Activated CD8-positive, alpha-beta memory T cell treated with anti-CD3 and anti-CD28 coated beads for 48 hours (primary cell): ENCODE results near the gene SLFN13.
"Not testable (repeated sequence)": the region's sequence is repeated elsewhere in the genome, so short reads cannot be mapped to it uniquely, and the experiment has no call there.

Experiments used
- DNase-seq, 3 experiments: peaks; one replicate each; pipeline ENCODE4 v3.0.0-alpha.2; 2020; ENCODE audit warnings: low read depth in 2 of 3, low spot score in 2 of 3

The SLFN13 gene

GRCh38 chr17:35448214-35448898 lies at the start of gene SLFN13:
Gene SLFN13 (minus strand): TSS chr17:35448766. CDS start chr17:35445680, 3,086 bp downstream.
- peak; percentile 79 to 91 (median 89) for DNase-seq

- no peak for DNase-seq
Measured at GRCh38 chr17:35496451-35497290, 48.1 kb upstream of the SLFN13 start.

DNA sequence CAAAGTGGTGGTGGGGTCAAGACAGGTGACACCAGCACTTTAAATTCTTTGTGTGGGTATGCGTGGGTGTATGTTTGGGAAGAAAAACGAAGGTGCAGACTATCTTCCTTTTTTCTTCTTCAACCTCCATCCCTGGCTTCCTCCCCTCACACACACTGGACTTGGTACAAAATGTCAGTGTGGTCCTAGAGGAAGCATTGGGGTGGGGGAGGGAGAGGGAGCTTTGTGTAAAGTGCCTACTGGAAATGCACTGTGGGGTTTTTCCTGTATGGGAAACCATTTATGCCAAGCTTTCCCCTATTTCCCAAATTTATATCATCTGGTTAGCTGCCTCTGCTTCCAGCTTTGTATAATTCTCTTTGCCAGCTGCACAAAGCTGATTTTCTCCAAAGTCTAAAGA lies 44.5 kb upstream of the SLFN13 start:
- no peak for DNase-seq

GRCh38 chr17:35491417-35491816 lies 42.9 kb upstream of the SLFN13 start:
- DNase-seq, result no peak

- no peak for DNase-seq
Measured at GRCh38 chr17:35489944-35490343, 41.4 kb upstream of the SLFN13 start.

DNA sequence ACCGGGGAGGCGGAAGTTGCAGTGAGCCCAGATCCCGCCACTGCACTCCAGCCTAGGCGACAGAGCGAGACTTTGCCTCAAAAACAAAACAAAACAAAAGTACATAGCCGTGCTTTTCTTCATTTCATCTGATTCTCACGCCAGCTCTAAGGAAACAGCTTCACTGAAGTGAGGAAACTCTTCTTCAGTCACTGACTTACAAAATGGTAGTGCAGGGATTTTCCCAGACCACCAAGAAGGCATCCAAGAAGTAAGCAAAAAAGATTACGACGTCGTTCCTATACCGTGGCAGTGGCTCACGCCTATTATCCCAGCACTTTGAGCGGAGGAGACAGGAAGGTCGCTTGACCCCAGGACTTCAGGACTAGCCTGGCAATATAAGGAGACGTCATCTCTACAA lies 40.4 kb upstream of the SLFN13 start:
- DNase-seq, result no peak

DNA sequence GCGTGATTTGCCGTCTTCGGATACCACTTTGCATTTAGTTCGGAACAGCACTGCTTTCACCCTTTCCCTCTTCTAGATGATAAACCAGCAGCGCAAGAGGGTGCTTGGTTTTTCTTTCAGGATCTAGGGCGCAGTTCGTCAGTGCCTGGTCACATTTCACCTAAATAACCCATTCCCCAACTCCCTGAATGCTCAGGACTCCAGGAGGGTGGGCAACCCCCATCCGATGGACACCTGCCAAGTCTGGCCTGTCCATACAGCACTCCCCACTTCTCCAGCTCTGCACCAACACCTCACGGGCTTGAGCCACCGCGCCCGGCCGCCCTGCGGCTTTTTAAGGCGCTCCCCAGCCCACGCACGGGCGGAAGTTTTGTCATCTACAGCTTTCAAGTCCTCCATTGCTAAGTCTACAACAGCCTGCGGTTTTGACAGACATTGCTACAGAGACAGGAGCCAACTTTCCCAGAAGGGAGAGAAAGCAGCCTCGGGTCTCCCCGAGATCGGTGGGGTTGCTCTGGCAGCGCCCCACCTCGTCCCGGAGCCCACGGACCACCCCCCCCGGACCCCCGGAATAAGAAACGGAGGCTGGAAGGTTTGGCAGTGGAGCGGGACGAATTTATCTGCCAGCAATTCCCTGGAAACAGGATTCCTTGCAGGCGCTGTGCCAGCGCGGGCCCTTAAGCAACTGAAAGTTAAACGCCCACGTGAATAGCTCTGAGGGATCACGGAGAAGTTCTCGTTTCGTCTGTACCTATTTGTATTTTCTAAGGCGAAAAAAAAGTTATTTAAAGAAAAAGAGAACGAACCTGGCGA lies 38.6 kb upstream of the SLFN13 start:
- DNase-seq, result peak; percentile 56 to 73 (median 71)

- no peak for DNase-seq
Measured at GRCh38 chr17:35479271-35479670, 30.7 kb upstream of the SLFN13 start.

DNA sequence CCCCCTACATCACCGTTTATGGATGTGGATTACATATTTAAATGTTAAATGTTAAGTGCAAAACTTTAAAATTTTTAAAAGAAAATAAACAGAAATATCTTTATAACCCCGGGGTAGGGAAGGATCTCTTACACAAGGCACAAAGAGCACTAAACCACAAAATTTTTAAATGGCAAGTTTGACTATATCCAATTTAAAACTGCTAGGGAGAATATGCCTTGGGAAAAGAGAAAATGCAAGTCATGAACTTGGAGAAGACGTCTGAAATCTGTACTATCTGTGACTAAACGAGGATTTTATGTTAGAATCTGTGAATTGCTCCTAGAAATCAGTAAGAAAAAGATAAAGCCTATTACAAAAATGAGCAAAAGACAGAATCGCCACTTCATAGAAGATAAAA lies 28.7 kb upstream of the SLFN13 start:
- no peak for DNase-seq

- no peak for DNase-seq
Measured at GRCh38 chr17:35476283-35476820, 27.8 kb upstream of the SLFN13 start.

DNA sequence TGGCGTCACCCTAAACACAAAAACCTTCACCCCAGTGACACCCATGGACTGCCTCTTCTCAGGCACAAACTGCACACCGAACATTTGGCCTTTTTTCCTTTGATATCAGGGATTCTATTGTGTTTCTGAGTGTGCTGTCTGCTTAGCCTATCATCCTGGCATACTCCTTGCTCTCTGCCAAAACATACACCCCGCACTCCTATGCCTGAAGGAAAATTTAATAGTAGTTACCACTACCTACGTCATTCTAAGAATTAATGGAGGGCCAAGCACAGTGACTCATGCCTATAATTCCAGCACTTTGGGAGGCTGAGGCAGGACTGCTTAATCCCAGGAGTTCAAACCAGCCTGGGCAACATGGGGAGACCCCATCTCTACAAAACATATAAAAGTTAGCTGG lies 19.9 kb upstream of the SLFN13 start:
- no peak for DNase-seq

DNA sequence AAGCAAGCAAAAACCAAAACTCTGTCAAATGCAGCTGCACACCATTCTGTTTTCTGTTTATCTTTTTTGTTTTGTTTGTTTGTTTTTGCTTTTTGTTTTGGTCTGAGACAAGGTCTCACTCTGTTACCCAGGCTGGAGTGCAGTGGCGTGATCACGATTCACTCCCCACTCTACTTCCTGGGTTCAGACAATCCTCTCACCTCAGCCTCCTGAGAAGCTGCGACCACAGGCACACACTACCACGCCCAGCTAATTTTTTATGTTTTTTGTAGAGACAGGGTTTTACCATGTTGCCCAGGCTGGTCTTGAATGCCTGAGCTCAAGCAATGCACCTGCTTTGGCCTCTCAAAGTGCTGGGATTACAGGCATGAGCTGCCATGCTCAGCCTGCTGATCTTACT lies 19.3 kb upstream of the SLFN13 start:
- no peak for DNase-seq

DNA sequence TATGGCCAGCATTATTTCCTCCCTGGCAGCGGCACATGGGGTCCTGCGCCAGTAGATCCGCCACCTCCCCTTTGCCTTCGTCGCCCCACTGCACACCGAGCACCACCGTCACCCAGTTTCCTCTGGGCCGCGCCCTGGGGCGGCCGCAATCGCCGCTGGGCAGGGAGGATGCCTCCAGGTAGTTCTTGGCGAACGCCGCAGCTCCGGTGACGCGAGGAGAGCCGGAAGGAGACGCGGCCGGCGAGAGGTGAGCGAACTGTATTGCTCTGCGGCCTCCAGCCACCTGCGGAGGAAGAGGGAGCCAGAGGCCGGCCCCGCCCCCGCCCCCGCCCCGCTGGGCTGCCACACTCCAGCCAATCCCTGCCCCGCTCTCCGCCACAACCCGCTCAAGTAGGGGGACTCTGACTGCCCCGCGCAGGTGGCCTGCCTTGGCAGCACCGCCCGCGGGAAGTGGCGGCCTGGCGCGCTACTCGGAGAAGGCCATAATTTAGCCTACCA lies 11.8 kb upstream of the SLFN13 start:
- peak; percentile 16 to 27 (median 22) for DNase-seq

- DNase-seq, result not testable (repeated sequence)
Measured at GRCh38 chr17:35454035-35454434, 5.5 kb upstream of the SLFN13 start.

GRCh38 chr17:35453171-35453570 lies 4.6 kb upstream of the SLFN13 start:
- no peak for DNase-seq

DNA sequence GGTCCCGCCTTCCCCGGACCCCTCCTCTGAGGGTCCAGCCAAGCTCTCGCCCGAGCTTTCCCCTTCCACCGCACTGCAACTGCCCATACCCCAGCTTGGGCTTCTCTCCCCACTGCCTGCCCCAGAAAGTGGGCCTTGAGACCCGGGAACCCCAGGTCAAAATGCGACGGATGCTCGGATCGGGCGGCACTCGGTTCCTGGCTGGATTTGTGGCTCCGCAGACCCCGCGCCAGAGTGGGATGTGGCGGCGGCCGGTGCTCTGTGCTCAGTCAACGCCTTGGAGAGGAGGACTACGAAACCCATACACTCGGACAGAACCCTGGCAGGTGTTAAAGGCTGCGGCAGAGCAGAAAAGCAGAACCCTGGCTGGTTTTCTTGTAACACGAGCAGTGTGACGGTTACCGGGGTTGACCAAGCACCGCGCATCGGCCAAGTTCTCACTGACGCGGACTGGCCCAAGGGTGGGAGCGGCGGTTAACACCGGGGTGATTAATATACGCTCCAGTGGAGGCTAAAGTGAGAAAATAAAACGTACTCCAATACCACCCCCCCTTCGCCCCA lies 885 bp upstream of the SLFN13 start:
- DNase-seq, result no peak

DNA sequence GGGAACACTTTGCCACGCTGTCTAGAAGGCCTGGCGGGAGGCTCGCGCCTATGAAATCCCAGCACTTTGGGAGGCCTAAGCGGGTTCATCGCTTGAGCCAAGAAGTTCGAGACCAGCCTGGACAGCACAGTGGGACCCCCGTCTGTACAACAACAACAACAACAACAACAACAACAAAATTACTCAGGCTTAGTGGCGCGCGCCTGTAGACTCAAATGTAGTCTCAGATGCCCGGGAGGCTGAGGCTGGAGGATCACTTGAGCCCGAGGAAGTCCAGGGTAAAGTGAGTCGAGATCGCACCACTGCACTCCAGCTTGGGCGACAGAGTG lies 297 bp upstream of the SLFN13 start:
- no peak for DNase-seq

GRCh38 chr17:35447499-35447898 lies 1.1 kb downstream of the SLFN13 start:
- DNase-seq, result no peak

GRCh38 chr17:35438433-35438832 lies 10.1 kb downstream of the SLFN13 start:
- DNase-seq, result no peak

DNA sequence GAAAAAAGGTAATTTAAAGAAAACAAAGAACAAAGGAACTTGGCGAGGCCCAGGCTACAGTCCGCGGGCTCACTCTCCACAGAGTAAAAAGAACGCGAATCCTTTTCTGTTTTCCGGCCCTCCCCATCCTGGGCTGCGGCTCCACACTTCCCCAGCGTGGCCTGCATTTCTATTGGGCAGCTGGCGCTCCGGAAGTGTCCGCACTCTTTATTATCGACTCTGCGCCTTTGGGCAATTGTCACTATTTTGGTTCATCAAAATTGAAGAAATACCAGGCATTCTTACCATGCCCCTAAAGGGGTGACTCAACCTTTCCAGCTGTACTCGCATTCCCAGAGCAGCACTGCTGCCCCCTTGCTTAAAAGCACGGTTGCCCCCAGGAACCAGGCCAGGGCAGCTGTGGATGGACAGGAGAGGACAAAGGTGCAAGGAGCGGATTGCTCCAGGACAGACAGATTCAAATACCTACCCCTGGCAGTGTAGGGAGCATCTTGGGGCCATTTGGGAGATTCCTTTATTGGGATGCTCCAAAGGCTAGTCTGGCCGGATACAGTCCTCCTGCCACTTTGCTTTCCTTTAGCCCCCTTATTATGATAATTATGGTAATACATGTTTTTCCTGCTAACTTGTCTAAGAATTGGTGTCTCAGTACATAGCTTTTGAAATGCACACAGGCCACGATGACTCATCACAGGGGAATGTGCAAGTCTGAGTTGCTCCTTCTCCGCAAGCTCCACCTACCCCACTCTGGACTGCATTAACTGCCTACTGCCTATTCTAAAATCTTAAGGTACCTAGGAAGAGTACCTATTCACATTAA lies 15.3 kb downstream of the SLFN13 start:
- peak in 2 of 3 experiments; percentile 14 to 23 for DNase-seq
